RWPE2 (cell line): ENCODE results near the gene KCNA3.

Source experiments
- ATAC-seq: fragments of 200-7000 bp; cut with Tn5 transposase; 3 replicates; pipeline ENCODE4 v1.9.1; 2021; ENCODE audit warnings: low read depth
- DNase-seq: peaks from one replicate; pipeline ENCODE4 v3.0.0-alpha.2; 2020; ENCODE audit warnings: low spot score
- H3K27ac ChIP-seq: fragments of 450-650 bp; 2 replicates; pipeline ENCODE4 v1.5.1; 2017; ENCODE audit warnings: mild to moderate bottlenecking; ENCODE audit not compliant: poor library complexity, severe bottlenecking
- H3K27me3 ChIP-seq: fragments of 250-450 bp; sonication (Bioruptor Pico); 2 replicates; pipeline ENCODE4 v1.5.1; 2021; ENCODE audit warnings: mild to moderate bottlenecking, moderate library complexity; ENCODE audit not compliant: insufficient read depth, poor library complexity, severe bottlenecking
- H3K36me3 ChIP-seq: fragments of 250-450 bp; sonication (Bioruptor Pico); 2 replicates; pipeline ENCODE4 v1.5.1; 2020; ENCODE audit warnings: low read depth, mild to moderate bottlenecking, moderate library complexity
- H3K4me1 ChIP-seq: fragments of 250-450 bp; sonication (Bioruptor Pico); 2 replicates; pipeline ENCODE4 v1.5.1; 2021; ENCODE audit warnings: mild to moderate bottlenecking, moderate library complexity; ENCODE audit not compliant: insufficient read depth, poor library complexity, severe bottlenecking
- H3K4me3 ChIP-seq: fragments of 250-450 bp; sonication (Bioruptor Pico); 2 replicates; pipeline ENCODE4 v1.5.1; 2021; ENCODE audit warnings: mild to moderate bottlenecking, moderate library complexity; ENCODE audit not compliant: severe bottlenecking
- H3K9me3 ChIP-seq: fragments of 250-450 bp; sonication (Bioruptor Pico); 2 replicates; pipeline ENCODE4 v1.5.1; 2021; ENCODE audit warnings: mild to moderate bottlenecking, moderate library complexity; ENCODE audit not compliant: severe bottlenecking
- CTCF ChIP-seq: fragments of 450-650 bp; IDR thresholded peaks from one replicate; pipeline ENCODE4 v1.5.1; 2017; ENCODE audit warnings: mild to moderate bottlenecking, moderate library complexity; ENCODE audit not compliant: poor library complexity, severe bottlenecking

KCNA3 gene

GRCh38 chr1:110714374-110714995 lies 39.7 kb upstream of the KCNA3 start:
- Histone ChIP-seq H3K27me3 (no peaks in the 10 kb centered on the region), H3K4me1 (no peaks in the 10 kb centered on the region), H3K27ac (no peak overlapping the region), H3K9me3 (no peaks in the 10 kb centered on the region), H3K36me3 (no peaks in the 10 kb centered on the region), H3K4me3 (no peak overlapping the region)
- TF ChIP-seq CTCF = no peak
- ATAC-seq = no peak
- DNase-seq = no peak

- no peak overlapping the region for H3K4me3 ChIP-seq
- no peaks in the 10 kb centered on the region for H3K27me3 ChIP-seq
- DNase-seq (no peak), ATAC-seq (no peak)
- no peak for TF ChIP-seq CTCF
- H3K9me3 ChIP-seq = no peaks in the 10 kb centered on the region
- no peak overlapping the region for H3K27ac ChIP-seq
- no peaks in the 10 kb centered on the region for H3K36me3 ChIP-seq
- no peaks in the 10 kb centered on the region for H3K4me1 ChIP-seq
Observed at GRCh38 chr1:110713221-110713620, 38.5 kb upstream of the KCNA3 start.

GRCh38 chr1:110710314-110710713 lies 35.6 kb upstream of the KCNA3 start:
- TF ChIP-seq CTCF = no peak
- Histone ChIP-seq H3K27me3 (no peaks in the 10 kb centered on the region), H3K36me3 (no peaks in the 10 kb centered on the region), H3K9me3 (no peaks in the 10 kb centered on the region), H3K4me3 (no peak overlapping the region), H3K27ac (no peak overlapping the region), H3K4me1 (no peaks in the 10 kb centered on the region)
- ATAC-seq (no peak), DNase-seq (no peak)

- Histone ChIP-seq H3K4me3 (no peak overlapping the region), H3K4me1 (no peaks in the 10 kb centered on the region), H3K9me3 (no peaks in the 10 kb centered on the region), H3K27me3 (no peaks in the 10 kb centered on the region), H3K27ac (no peak overlapping the region), H3K36me3 (no peaks in the 10 kb centered on the region)
- ATAC-seq (no peak), DNase-seq (no peak)
- TF ChIP-seq CTCF = no peak
Observed at GRCh38 chr1:110708974-110709440, 34.3 kb upstream of the KCNA3 start.

- ATAC-seq (no peak), DNase-seq (no peak)
- Histone ChIP-seq H3K27ac (no peak overlapping the region), H3K4me3 (no peak overlapping the region), H3K27me3 (no peaks in the 10 kb centered on the region), H3K9me3 (no peaks in the 10 kb centered on the region), H3K36me3 (no peaks in the 10 kb centered on the region), H3K4me1 (no peaks in the 10 kb centered on the region)
- no peak for TF ChIP-seq CTCF
Observed at GRCh38 chr1:110707232-110707631, 32.5 kb upstream of the KCNA3 start.
